PFSK-1 (cell line): ENCODE data around the gene HS2ST1.

ENCODE experiments used
- POLR2AphosphoS5 ChIP-seq: IDR thresholded peaks from 2 replicates; pipeline ENCODE4 v1.6.1; 2012; ENCODE audit warnings: low read depth, mild to moderate bottlenecking, control low read depth, low read length, moderate library complexity
- SIN3A ChIP-seq: IDR thresholded peaks from 2 replicates; pipeline ENCODE4 v1.6.1; 2012; ENCODE audit warnings: mild to moderate bottlenecking, low read length, moderate library complexity, borderline replicate concordance; ENCODE audit not compliant: insufficient read depth
- TF ChIP-seq, protein P1 (sequence below), 2 experiments: IDR thresholded peaks; 2 replicates each; pipeline versions ENCODE4 v1.6.1 to v1.8.0; 2011 to 2012; ENCODE audit warnings: low read depth in 2 of 2, low read length in 2 of 2, control low read depth in 1 of 2, inconsistent platforms in 1 of 2, mild to moderate bottlenecking in 1 of 2, moderate library complexity in 1 of 2; ENCODE audit not compliant: insufficient read depth in 1 of 2

DNA sequence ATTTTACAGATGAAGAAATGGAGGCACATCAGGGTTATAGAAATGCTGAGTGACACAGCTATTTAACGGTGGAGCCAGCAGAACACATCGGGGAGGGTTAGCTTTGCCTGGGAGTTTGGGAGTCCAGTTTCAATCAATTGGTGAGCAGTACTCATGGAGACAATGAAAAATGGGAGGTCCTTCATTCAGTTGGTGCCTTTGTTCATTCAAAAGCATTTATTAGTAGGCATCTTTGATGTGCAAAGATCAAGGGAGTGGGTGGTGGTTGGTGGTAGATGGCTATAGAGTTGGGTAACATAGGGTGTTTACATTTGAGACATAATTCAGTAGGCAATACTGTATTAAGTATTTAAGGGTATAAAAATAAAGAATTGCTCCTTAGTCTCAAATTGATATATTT is 230.5 kb downstream of the HS2ST1 start:
- TF ChIP-seq, protein P1, sequence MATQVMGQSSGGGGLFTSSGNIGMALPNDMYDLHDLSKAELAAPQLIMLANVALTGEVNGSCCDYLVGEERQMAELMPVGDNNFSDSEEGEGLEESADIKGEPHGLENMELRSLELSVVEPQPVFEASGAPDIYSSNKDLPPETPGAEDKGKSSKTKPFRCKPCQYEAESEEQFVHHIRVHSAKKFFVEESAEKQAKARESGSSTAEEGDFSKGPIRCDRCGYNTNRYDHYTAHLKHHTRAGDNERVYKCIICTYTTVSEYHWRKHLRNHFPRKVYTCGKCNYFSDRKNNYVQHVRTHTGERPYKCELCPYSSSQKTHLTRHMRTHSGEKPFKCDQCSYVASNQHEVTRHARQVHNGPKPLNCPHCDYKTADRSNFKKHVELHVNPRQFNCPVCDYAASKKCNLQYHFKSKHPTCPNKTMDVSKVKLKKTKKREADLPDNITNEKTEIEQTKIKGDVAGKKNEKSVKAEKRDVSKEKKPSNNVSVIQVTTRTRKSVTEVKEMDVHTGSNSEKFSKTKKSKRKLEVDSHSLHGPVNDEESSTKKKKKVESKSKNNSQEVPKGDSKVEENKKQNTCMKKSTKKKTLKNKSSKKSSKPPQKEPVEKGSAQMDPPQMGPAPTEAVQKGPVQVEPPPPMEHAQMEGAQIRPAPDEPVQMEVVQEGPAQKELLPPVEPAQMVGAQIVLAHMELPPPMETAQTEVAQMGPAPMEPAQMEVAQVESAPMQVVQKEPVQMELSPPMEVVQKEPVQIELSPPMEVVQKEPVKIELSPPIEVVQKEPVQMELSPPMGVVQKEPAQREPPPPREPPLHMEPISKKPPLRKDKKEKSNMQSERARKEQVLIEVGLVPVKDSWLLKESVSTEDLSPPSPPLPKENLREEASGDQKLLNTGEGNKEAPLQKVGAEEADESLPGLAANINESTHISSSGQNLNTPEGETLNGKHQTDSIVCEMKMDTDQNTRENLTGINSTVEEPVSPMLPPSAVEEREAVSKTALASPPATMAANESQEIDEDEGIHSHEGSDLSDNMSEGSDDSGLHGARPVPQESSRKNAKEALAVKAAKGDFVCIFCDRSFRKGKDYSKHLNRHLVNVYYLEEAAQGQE (IDR thresholded peaks at IDR 0.05; ENCODE audit: insufficient read depth in 1 of 2, low read depth in 2 of 2, low read length in 2 of 2), result no peak
- TF ChIP-seq SIN3A (no peak), POLR2AphosphoS5 (no peak)
